ENCODE measurements around the gene FTO.

Gene FTO

DNA sequence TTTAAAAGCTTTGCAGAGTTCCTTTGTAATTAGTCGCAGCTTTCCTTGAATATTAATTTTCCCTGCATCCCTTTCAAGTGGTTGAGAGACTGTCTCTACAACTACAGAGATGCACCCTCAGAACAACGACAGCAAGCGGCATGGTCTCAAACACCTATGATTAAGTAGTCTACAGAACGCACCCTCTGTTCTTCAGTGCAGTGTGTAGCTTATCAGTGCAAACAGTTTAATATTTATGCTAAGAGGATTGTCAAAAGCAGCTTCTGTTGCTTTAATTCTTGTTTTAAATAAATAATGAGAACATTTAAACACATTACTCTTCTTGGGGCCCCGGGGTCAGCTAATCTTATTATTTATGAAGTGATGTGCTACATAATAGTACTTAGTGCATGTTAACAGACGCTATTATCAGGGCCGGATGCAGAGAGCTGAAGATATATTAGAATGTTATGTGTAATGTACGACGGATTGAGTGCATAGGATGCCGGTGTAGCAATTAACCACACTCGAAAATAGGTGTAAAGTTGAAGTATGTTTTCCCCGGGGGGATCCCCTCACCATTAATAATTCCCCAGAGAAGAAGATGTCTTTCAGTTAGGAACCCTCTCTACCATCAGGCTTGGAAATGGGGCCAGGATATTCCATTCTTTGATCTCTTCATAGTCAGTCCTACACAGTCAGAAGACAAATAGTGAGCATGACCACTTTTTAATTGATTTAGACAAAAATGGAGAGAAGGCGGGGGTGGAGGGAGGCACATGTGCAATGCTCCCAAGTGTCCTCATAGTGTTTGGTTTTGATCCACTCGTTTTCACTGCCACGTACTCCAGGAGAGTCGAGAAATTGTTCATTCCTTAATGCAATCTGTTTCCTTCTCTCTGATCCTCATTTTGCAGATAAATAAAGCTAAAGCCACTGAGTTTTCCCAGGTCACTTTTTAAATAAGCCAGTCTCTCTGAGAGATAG is 406.3 kb downstream of the FTO start:
- TF ChIP-seq, protein P1, sequence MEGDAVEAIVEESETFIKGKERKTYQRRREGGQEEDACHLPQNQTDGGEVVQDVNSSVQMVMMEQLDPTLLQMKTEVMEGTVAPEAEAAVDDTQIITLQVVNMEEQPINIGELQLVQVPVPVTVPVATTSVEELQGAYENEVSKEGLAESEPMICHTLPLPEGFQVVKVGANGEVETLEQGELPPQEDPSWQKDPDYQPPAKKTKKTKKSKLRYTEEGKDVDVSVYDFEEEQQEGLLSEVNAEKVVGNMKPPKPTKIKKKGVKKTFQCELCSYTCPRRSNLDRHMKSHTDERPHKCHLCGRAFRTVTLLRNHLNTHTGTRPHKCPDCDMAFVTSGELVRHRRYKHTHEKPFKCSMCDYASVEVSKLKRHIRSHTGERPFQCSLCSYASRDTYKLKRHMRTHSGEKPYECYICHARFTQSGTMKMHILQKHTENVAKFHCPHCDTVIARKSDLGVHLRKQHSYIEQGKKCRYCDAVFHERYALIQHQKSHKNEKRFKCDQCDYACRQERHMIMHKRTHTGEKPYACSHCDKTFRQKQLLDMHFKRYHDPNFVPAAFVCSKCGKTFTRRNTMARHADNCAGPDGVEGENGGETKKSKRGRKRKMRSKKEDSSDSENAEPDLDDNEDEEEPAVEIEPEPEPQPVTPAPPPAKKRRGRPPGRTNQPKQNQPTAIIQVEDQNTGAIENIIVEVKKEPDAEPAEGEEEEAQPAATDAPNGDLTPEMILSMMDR (IDR thresholded peaks at IDR 0.05; ENCODE audit: low read depth, low read length, missing control alignments), result no peak
- no peak for DNase-seq (ENCODE audit: low read depth)
- no peak overlapping the region for H3K4me3 ChIP-seq (ENCODE audit: low read depth, low read length)

DNA sequence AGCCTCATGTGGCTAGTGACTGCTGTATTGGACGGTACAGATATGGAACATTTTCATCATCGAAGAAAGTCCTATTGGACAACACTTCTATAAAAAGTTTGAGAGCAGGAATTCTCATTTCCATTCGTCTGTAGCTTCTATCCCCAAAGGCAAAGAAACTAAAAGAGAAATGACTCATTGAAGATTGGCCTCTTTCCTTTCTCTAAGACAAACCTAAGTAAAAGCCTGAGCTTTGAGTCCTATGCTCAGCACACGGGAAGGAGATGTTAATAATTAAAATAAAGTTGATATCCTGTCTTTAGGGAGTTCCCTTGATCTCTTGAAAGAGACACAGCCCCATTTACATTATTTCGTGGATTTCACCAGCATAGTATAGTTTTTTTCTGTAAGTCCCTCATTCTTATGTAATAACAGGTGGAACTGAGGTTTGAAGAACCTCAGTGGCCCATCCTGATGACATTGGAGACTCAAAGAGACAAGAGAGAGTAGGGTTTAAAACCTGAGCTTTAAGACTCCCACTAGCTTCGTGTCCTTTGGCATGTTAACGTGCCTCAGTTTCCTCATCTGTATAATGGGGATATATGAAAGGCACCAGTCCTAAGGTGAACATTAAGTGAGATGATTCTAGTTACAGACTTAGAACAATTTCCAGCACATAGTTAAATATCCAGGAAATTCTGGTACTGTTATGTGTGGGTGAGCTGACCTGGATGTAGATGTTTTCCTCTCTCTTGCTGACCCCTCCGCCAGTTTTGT is 408.7 kb downstream of the FTO start:
- TF ChIP-seq, protein P1 (IDR thresholded peaks at IDR 0.05; ENCODE audit: low read depth, low read length, missing control alignments), result no peak

DNA sequence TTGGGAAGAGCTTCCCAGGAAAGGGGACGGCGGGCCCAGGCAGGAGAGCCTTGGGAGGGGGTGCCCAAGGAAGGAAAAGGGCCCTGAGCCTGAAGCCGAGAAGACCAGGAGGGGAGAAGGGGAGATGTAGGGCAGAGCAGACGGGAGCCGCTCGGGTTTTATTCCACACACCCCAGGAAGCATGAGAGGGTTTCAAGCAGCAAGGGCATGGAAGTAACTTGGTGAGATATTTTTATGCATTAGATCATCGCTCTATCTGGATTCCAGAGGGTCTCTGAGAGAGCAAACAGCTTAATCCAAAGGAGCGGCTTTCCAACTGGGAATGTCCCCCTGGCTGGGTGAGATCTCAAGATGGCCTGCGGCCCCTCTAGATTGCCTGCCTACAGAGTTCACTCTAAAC is 411.6 kb downstream of the FTO start:
- no peak overlapping the region for H3K4me3 ChIP-seq (ENCODE audit: low read depth, low read length)
- TF ChIP-seq, protein P1 (IDR thresholded peaks at IDR 0.05; ENCODE audit: low read depth, low read length, missing control alignments), result no peak
- no peak for DNase-seq (ENCODE audit: low read depth)

More for the DNA sequence above, 408.7 kb downstream of the FTO start:
- H3K4me3 ChIP-seq (ENCODE audit: low read depth, low read length), result no peak overlapping the region
- DNase-seq (ENCODE audit: low read depth), result no peak

DNA sequence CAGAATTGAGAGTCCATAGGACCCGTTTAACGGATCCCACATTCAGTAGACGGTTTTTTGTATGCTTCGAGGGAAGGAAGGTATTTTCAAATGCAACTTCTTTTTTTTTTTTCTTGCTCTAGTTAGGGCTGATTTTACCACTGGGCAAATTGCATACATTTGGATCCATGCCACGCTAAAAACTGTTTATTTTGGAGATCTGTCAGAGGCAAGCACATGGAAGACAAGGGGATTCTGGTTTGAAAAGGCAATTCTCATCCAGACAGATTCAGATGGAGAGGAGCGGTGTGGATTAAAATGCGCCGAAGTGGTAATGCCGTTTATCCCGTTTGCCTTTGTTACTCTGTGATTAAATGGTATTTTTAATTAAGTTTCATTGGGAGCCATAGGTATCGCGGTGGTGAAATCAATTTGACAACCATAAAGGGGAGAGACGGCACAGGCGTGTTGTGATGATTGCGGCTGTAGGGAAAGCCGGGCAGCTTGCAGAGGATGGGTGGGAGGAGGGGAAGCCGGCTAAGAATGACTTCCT is 412.2 kb downstream of the FTO start:
- TF ChIP-seq, protein P1 (IDR thresholded peaks at IDR 0.05; ENCODE audit: low read depth, low read length, missing control alignments), result no peak
- no peak overlapping the region for H3K4me3 ChIP-seq (ENCODE audit: low read depth, low read length)
- no peak for DNase-seq (ENCODE audit: low read depth)

DNA sequence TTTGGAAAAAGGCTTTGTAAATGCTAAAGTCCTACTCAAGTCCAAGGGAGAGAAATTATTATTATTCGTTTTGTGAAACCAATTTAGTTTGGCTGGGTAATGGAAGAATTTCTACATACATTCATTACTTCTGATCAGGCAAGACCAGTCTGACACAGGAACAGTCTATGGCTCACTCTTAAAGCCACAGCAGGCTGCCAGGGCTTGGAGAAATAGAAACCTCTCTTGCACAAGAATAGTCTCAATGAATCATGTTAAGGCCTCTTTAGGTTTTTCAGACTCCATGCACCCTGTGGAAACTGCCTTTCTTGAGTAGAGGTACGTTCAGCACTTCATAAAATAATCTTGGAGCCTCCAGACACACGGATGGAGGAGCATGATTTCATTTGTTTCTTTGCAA is 414.9 kb downstream of the FTO start:
- DNase-seq (ENCODE audit: low read depth), result no peak
- no peak overlapping the region for H3K4me3 ChIP-seq (ENCODE audit: low read depth, low read length)
- TF ChIP-seq, protein P1 (IDR thresholded peaks at IDR 0.05; ENCODE audit: low read depth, low read length, missing control alignments), result no peak

DNA sequence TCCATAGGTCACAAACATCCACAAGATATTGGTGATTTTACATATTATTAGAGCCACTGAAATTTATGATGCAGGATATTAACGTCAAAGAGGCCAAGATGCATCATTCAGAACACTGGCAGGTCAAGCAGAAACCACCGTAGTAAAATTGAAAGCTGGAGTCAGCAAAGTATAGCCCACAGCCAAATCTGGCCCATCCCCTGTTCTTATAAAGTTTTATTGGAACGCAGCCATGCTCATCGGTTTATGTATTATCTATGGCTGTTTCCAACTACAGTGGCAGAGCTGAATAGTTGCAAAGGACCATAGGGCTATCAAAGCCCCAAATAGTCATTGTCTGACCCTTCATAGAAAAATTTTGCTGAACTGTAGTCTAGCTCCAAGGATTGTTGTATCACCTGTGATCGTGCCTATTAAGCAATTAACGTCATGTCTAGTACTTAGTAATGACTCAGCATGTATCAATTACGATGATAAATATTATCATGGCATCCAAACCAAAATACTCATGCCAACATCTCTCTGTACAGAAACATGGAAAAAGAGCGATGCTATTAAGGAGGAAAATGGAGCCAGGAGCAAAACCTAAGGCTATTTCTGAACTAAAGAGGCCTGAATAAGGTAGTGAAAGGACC is 417.0 kb downstream of the FTO start:
- H3K4me3 ChIP-seq (ENCODE audit: low read depth, low read length), result no peak overlapping the region
- TF ChIP-seq, protein P1 (IDR thresholded peaks at IDR 0.05; ENCODE audit: low read depth, low read length, missing control alignments), result no peak
- DNase-seq (ENCODE audit: low read depth), result no peak
